HepG2 (cell line): ENCODE data around the gene RNASE11. TPM values are rescaled to one million over a fixed set of nuclear protein-coding genes. Genes with fewer than 3 reads are reported as not detected.
A peak's percentile ranks its signal among the peaks of the same experiment; 100 is the strongest.

Source experiments
- ATF2 ChIP-seq: sonication (generic); formaldehyde crosslinking; IDR thresholded peaks from 2 replicates; pipeline ENCODE4 v1.4.0; 2020; ENCODE audit warnings: missing genetic modification reagents
- ATF5 ChIP-seq: sonication (generic); formaldehyde crosslinking; IDR thresholded peaks from 2 replicates; pipeline ENCODE4 v1.4.0; 2020; ENCODE audit warnings: mild to moderate bottlenecking, low read depth, missing genetic modification reagents
- CEBPG ChIP-seq: IDR thresholded peaks from 2 replicates; pipeline ENCODE4 v1.6.1; 2016
- ETS1 ChIP-seq: sonication (generic); formaldehyde crosslinking; IDR thresholded peaks from 2 replicates; pipeline ENCODE4 v1.4.0; 2020; ENCODE audit warnings: missing genetic modification reagents
- FUBP1 ChIP-seq: sonication (generic); formaldehyde crosslinking; IDR thresholded peaks from 2 replicates; pipeline ENCODE4 v1.5.1; 2020; ENCODE audit warnings: missing genetic modification reagents, mild to moderate bottlenecking, borderline replicate concordance
- GMEB1 ChIP-seq: sonication (generic); formaldehyde crosslinking; IDR thresholded peaks from 2 replicates; pipeline ENCODE4 v1.5.1; 2020; ENCODE audit warnings: missing genetic modification reagents, mild to moderate bottlenecking, borderline replicate concordance
- HIVEP1 ChIP-seq: sonication (generic); formaldehyde crosslinking; IDR thresholded peaks from 2 replicates; pipeline ENCODE4 v1.4.0; 2020; ENCODE audit warnings: mild to moderate bottlenecking, missing genetic modification reagents
- LRRFIP1 ChIP-seq: sonication (generic); formaldehyde crosslinking; conservative IDR thresholded peaks from 2 replicates; pipeline ENCODE4 v1.4.0; 2020; ENCODE audit warnings: missing genetic modification reagents
- NFE2L1 ChIP-seq: sonication (generic); formaldehyde crosslinking; IDR thresholded peaks from 2 replicates; pipeline ENCODE4 v1.4.0; 2020; ENCODE audit warnings: missing genetic modification reagents, mild to moderate bottlenecking, borderline replicate concordance
- POLR2A ChIP-seq, 2 experiments: IDR thresholded peaks; 2 replicates each; pipeline ENCODE4 v1.6.1; 2011; ENCODE audit warnings: low read depth in 2 of 2, low read length in 2 of 2, mild to moderate bottlenecking in 1 of 2, moderate library complexity in 1 of 2; ENCODE audit not compliant: insufficient read depth in 1 of 2
- SALL2 ChIP-seq: sonication (generic); formaldehyde crosslinking; IDR thresholded peaks from 2 replicates; pipeline ENCODE4 v1.8.1; 2023; ENCODE audit warnings: mild to moderate bottlenecking, missing genetic modification reagents, inconsistent platforms
- YY1 ChIP-seq: IDR thresholded peaks from 2 replicates; pipeline ENCODE4 v1.6.1; 2011; ENCODE audit warnings: low read length, low read depth, moderate library complexity, mild to moderate bottlenecking; ENCODE audit not compliant: insufficient read depth, insufficient replicate concordance
- ZBTB38 ChIP-seq: sonication (generic); formaldehyde crosslinking; IDR thresholded peaks from 2 replicates; pipeline ENCODE4 v1.5.1; 2020; ENCODE audit warnings: mild to moderate bottlenecking, missing genetic modification reagents
- ZNF180 ChIP-seq: sonication (generic); formaldehyde crosslinking; IDR thresholded peaks from 2 replicates; pipeline ENCODE4 v1.4.0; 2020; ENCODE audit warnings: low read depth, missing genetic modification reagents, borderline replicate concordance
- ZNF335 ChIP-seq: sonication (generic); formaldehyde crosslinking; IDR thresholded peaks from 2 replicates; pipeline ENCODE4 v1.4.0; 2020; ENCODE audit warnings: missing genetic modification reagents
- ZNF660 ChIP-seq: sonication (generic); formaldehyde crosslinking; IDR thresholded peaks from 2 replicates; pipeline ENCODE4 v1.5.1; 2020; ENCODE audit warnings: mild to moderate bottlenecking, low read depth, missing genetic modification reagents, borderline replicate concordance
- polyA plus RNA-seq, 8 experiments: library from polyadenylated mRNA; depleted of rRNA in 3 of 8; stranded (reverse) in 7 of 8; unstranded in 1 of 8; fragments of >200 nt; fragmentation: Illumina TruSeq in 4 of 8; extraction: Trizol in 4 of 8; gene quantifications; 2 replicates each; pipeline versions ENCODE4 v1.2.1 to v1.2.3, GENCODE V29; 2011 to 2016; ENCODE audit warnings: low read depth in 4 of 8, missing spikeins in 1 of 8, mixed read lengths in 1 of 8; ENCODE audit not compliant: insufficient read depth in 1 of 8
- total RNA-seq, 5 experiments: library from RNA; depleted of rRNA; stranded (reverse); fragments of >200 nt; fragmentation: Illumina TruSeq; extraction: Trizol; gene quantifications; 2 replicates each; pipeline ENCODE4 v1.2.3, GENCODE V29; 2016; ENCODE audit warnings: low read depth in 1 of 5
- TF ChIP-seq, protein P1 (sequence below): sonication (generic); formaldehyde crosslinking; IDR thresholded peaks from 2 replicates; pipeline ENCODE4 v1.4.0; 2020; ENCODE audit warnings: missing genetic modification reagents, mild to moderate bottlenecking, borderline replicate concordance

RNASE11 gene
- total and polyA plus RNA-seq, 2 of the 13 experiments (the other 11 are each of a cell fraction or from before 2014, with no cell fraction given), result not detected

GRCh38 chr14:20606190-20606901 is 18.5 kb upstream of the RNASE11 start (continued):
- TF ChIP-seq, protein P1, sequence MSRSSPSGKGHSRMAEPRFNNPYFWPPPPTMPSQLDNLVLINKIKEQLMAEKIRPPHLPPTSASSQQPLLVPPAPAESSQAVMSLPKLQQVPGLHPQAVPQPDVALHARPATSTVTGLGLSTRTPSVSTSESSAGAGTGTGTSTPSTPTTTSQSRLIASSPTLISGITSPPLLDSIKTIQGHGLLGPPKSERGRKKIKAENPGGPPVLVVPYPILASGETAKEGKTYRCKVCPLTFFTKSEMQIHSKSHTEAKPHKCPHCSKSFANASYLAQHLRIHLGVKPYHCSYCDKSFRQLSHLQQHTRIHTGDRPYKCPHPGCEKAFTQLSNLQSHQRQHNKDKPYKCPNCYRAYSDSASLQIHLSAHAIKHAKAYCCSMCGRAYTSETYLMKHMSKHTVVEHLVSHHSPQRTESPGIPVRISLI (CRISPR knock-in tag), result 0 out of 2 replicates have a peak, but pooled peaks have one; percentile 31
- TF ChIP-seq POLR2A (IDR thresholded peaks at IDR 0.05; ENCODE audit: insufficient read depth in 1 of 2, low read depth in 2 of 2, low read length in 2 of 2), result no peak
- TF ChIP-seq ATF5 (CRISPR knock-in tag), result no peak
- peak; percentile 76 for TF ChIP-seq ATF2 (CRISPR knock-in tag)
- TF ChIP-seq ZBTB38 (CRISPR knock-in tag), result no peak
- TF ChIP-seq NFE2L1 (CRISPR knock-in tag), result no peak
- no peak for TF ChIP-seq FUBP1 (CRISPR knock-in tag)
- no peak for TF ChIP-seq ZNF180 (CRISPR knock-in tag)
- TF ChIP-seq LRRFIP1 (CRISPR knock-in tag), result no peak
- peak; percentile 34; the same call in 1 of the 2 replicates for TF ChIP-seq HIVEP1
- no peak for TF ChIP-seq ETS1
- TF ChIP-seq GMEB1, result peak; percentile 42; the same call in 1 of the 2 replicates
- TF ChIP-seq ZNF335 (CRISPR knock-in tag), result no peak
- peak; percentile 17 for TF ChIP-seq YY1
- no peak for TF ChIP-seq ZNF660
- no peak for TF ChIP-seq CEBPG (CRISPR knock-in tag)
- TF ChIP-seq SALL2 (CRISPR knock-in tag), result peak; percentile 72; the same call in 1 of the 2 replicates
